ENCODE measurements around the gene MYL6. TPM values are rescaled to one million over a fixed set of nuclear protein-coding genes. Genes with fewer than 3 reads are reported as not detected.

The MYL6 gene
- total and polyA plus RNA-seq, 9 of the 15 experiments (the other 6 are each of a cell fraction or from before 2014, with no cell fraction given) = 557 to 1,664 (median 958) TPM

- TF ChIP-seq CUX1 (CRISPR knock-in tag; IDR thresholded peaks at IDR 0.05) (no peak), GTF2B (IDR thresholded peaks at IDR 0.05; ENCODE audit: extremely low read depth, insufficient read length) (no peak), MAFG (tag; conservative IDR thresholded peaks at IDR 0.05) (0 out of 2 replicates have a peak, but pooled peaks have one; percentile 20), TRIM25 (IDR thresholded peaks at IDR 0.05; ENCODE audit: borderline replicate concordance) (no peak), CC2D1A (IDR thresholded peaks at IDR 0.05) (no peak), ZBTB34 (CRISPR knock-in tag; IDR thresholded peaks at IDR 0.05) (no peak), ZNF644 (tag; IDR thresholded peaks at IDR 0.05; ENCODE audit: low read depth) (no peak), ELF2 (CRISPR knock-in tag; IDR thresholded peaks at IDR 0.05) (peak; percentile 58; the same call in 1 of the 2 replicates), HDAC1 (IDR thresholded peaks at IDR 0.05) (no peak), VEZF1 (CRISPR knock-in tag; IDR thresholded peaks at IDR 0.05) (no peak)
These were observed 11.4 kb upstream of the MYL6 start (continued) for GRCh38 chr12:56146492-56147460.

Data from K562 (cell line).